DOHH2 (cell line): Measurements from ENCODE around the gene COL9A2.

Source experiments
- CTCF ChIP-seq: fragments of 200-600 bp; sonication (generic); IDR thresholded peaks from one replicate; pipeline ENCODE4 v1.5.1; 2014; ENCODE audit warnings: antibody characterized with exemption, mild to moderate bottlenecking, low read depth, low read length; ENCODE audit not compliant: poor library complexity, severe bottlenecking
- EZH2phosphoT487 ChIP-seq: fragments of 200-600 bp; sonication (generic); IDR thresholded peaks from 2 replicates; pipeline ENCODE4 v1.6.1; 2017; ENCODE audit warnings: borderline replicate concordance, mild to moderate bottlenecking, antibody characterized with exemption, low read length, moderate library complexity, mixed read lengths

GRCh38 chr1:40316595-40317393 is at the start of gene COL9A2:
- peak; percentile 39 for TF ChIP-seq CTCF
- TF ChIP-seq EZH2phosphoT487 = peak; percentile 81
